CD14-positive monocyte (primary cell): ENCODE results near the gene CCDC73. TPM values are rescaled to one million over a fixed set of nuclear protein-coding genes. Genes with fewer than 3 reads are reported as not detected.

Experiments used
- DNase-seq, 3 donors: peaks; one replicate each; pipeline ENCODE4 v3.0.0-alpha.2; 2011 to 2022
- H2AFZ ChIP-seq: 2 replicates; pipeline ENCODE4 v1.6.0; 2012; ENCODE audit warnings: mild to moderate bottlenecking, low read depth, low read length, inconsistent platforms; ENCODE audit not compliant: insufficient read depth, poor library complexity, severe bottlenecking
- H3K27ac ChIP-seq, 2 donors: 1 replicate in 1 of 2; 2 replicates in 1 of 2; pipeline ENCODE4 v1.5.1; 2012 to 2013; ENCODE audit warnings: low read length in 2 of 2, control low read depth in 1 of 2, inconsistent platforms in 1 of 2, low read depth in 1 of 2, mild to moderate bottlenecking in 1 of 2
- H3K27me3 ChIP-seq, 2 donors: one replicate each; pipeline versions ENCODE4 v1.6.0 to v1.6.1; 2011 to 2013; ENCODE audit warnings: low read length in 2 of 2; ENCODE audit not compliant: control insufficient read depth in 2 of 2, insufficient read depth in 2 of 2
- H3K36me3 ChIP-seq, 2 donors: replicated peaks in 1 of 2; 1 replicate in 1 of 2; 2 replicates in 1 of 2; pipeline versions ENCODE4 v1.5.1 to v1.6.1; 2012 to 2013; ENCODE audit warnings: low read length in 2 of 2, control low read depth in 1 of 2, inconsistent platforms in 1 of 2, mild to moderate bottlenecking in 1 of 2; ENCODE audit not compliant: insufficient read depth in 2 of 2, control insufficient read depth in 1 of 2
- H3K4me1 ChIP-seq, 2 donors: 1 replicate in 1 of 2; 2 replicates in 1 of 2; pipeline versions ENCODE4 v1.5.1 to v1.6.1; 2012 to 2013; ENCODE audit warnings: low read length in 2 of 2, control low read depth in 1 of 2, inconsistent platforms in 1 of 2, mild to moderate bottlenecking in 1 of 2, moderate library complexity in 1 of 2; ENCODE audit not compliant: insufficient read depth in 2 of 2, control insufficient read depth in 1 of 2
- H3K4me2 ChIP-seq: replicated peaks from 2 replicates; pipeline ENCODE3; 2012; ENCODE audit warnings: low read length, moderate library complexity, mild to moderate bottlenecking; ENCODE audit not compliant: poor library complexity, severe bottlenecking; ENCODE audit errors: extremely low read depth
- H3K4me3 ChIP-seq, 3 experiments: fragments of 200-600 bp in 1 of 3; sonication (generic) in 1 of 3; replicated peaks in 1 of 3; 1 replicate in 2 of 3; 2 replicates in 1 of 3; pipeline ENCODE4 v1.5.1; 2011 to 2013; ENCODE audit warnings: low read length in 3 of 3, mild to moderate bottlenecking in 3 of 3, control low read depth in 2 of 3, low read depth in 2 of 3, inconsistent platforms in 1 of 3, moderate library complexity in 1 of 3
- H3K79me2 ChIP-seq: 2 replicates; pipeline ENCODE4 v1.6.0; 2012; ENCODE audit warnings: mild to moderate bottlenecking, control low read depth, inconsistent platforms, low read length, moderate library complexity; ENCODE audit not compliant: insufficient read depth
- H3K9ac ChIP-seq: 2 replicates; pipeline ENCODE4 v1.6.0; 2017; ENCODE audit warnings: low read length, mild to moderate bottlenecking; ENCODE audit not compliant: insufficient read depth, poor library complexity, severe bottlenecking
- H3K9me3 ChIP-seq, 2 donors: replicated peaks in 1 of 2; 1 replicate in 1 of 2; 2 replicates in 1 of 2; pipeline versions ENCODE4 v1.5.1 to v1.6.1; 2012 to 2013; ENCODE audit warnings: low read length in 2 of 2, control low read depth in 1 of 2; ENCODE audit not compliant: control insufficient read depth in 1 of 2, insufficient read depth in 1 of 2
- H4K20me1 ChIP-seq: 2 replicates; pipeline ENCODE4 v1.6.0; 2012; ENCODE audit warnings: mild to moderate bottlenecking, low read length, control low read depth, moderate library complexity; ENCODE audit not compliant: insufficient read depth
- H3K27ac Mint-ChIP-seq, 7 donors: one replicate each; pipeline ENCODE4 v1.8.0; 2020; ENCODE audit warnings: mild to moderate bottlenecking in 7 of 7, mixed read lengths in 7 of 7, moderate library complexity in 6 of 7, inconsistent platforms in 2 of 7
- H3K27me3 Mint-ChIP-seq, 3 donors: one replicate each; pipeline ENCODE4 v1.8.0; 2021 to 2022; ENCODE audit warnings: low read depth in 3 of 3, mild to moderate bottlenecking in 3 of 3, mixed read lengths in 3 of 3, moderate library complexity in 3 of 3, inconsistent platforms in 1 of 3
- H3K36me3 Mint-ChIP-seq, 2 donors: one replicate each; pipeline ENCODE4 v1.8.0; 2020; ENCODE audit warnings: mixed read lengths in 2 of 2, inconsistent platforms in 1 of 2, mild to moderate bottlenecking in 1 of 2
- H3K4me1 Mint-ChIP-seq: one replicate; pipeline ENCODE4 v1.8.0; 2020; ENCODE audit warnings: mild to moderate bottlenecking, mixed read lengths
- H3K4me3 Mint-ChIP-seq, 2 donors: one replicate each; pipeline ENCODE4 v1.8.0; 2020; ENCODE audit warnings: mild to moderate bottlenecking in 2 of 2, mixed read lengths in 2 of 2, moderate library complexity in 1 of 2
- H3K9me3 Mint-ChIP-seq, 7 donors: one replicate each; pipeline ENCODE4 v1.8.0; 2020 to 2022; ENCODE audit warnings: mixed read lengths in 7 of 7, mild to moderate bottlenecking in 6 of 7, moderate library complexity in 6 of 7, inconsistent platforms in 2 of 7
- CTCF ChIP-seq: fragments of 200-600 bp; IDR thresholded peaks from one replicate; pipeline ENCODE4 v1.8.0; 2022; ENCODE audit warnings: antibody characterized with exemption, mild to moderate bottlenecking
- WGBS: methylation state at CpG from one replicate; pipeline ENCODE4 v1.1.5; 2013; ENCODE audit warnings: missing lambda C conversion rate; ENCODE audit not compliant: insufficient coverage; 5-methylcytosine and 5-hydroxymethylcytosine counted together
- intact Hi-C, 2 donors: fragments of 100-400 bp; cut with micrococcal nuclease; formaldehyde crosslinking; loops; one replicate each; pipeline versions ENCODE4 v1.15.0 to v1.15.1; 2023
- polyA plus RNA-seq, 3 donors: library from polyadenylated mRNA; depleted of rRNA in 1 of 3; unstranded in 2 of 3; stranded (reverse) in 1 of 3; fragments of 300-500 nt in 2 of 3; fragments of >200 nt in 1 of 3; fragmentation: Illumina TruSeq in 2 of 3; gene quantifications; 1 replicate in 2 of 3; 2 replicates in 1 of 3; pipeline ENCODE4 v1.2.3, GENCODE V29; 2012 to 2021

The CCDC73 gene
- polyA plus RNA-seq, 3 donors: 0.03 to 0.09 TPM; not detected in 1

DNA sequence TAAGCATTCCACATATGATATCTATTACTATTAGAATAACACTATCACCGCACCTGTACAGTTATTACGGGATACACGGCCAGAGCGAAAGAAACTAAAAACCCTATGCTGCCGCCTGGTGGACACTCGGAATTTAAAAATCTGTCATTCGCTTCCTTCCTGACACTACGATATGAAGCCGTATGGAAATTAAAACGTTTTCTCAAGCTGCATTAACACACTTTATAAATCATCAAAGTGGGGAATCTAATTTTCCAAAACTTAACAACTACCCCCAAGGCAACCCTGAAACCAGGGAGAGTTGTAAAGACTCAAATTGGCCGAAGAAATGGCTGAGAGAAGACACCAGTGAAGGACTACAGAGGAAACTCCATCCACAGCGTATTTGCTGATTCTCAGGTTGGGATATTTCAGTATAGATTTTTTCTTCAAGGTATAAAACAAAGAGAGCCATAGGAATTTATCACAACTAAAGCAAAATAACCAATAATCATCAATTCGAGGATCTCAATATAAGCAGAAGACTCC lies 1.4 kb downstream of the CCDC73 start:
- peak overlapping the region in 1 of 2 donors; percentile 75 for H3K4me3 Mint-ChIP-seq
- intact Hi-C loops: loop anchor here in 1 of 2 donors (2.0 to 5.0 kb wide), 2 partner anchors 42 to 416 kb away; no protein-coding TSS in a partner anchor
- H3K4me3 ChIP-seq: peak overlapping the region in 2 of 3 experiments; percentile 13 to 55

More for the DNA sequence above, 1.4 kb downstream of the CCDC73 start:
- Mint-ChIP-seq H3K27ac (peak overlapping the region in 1 of 7 donors; percentile 23), H3K36me3 (peaks cover 3 to 8% of the 10 kb centered on the region in 2 donors), H3K9me3 (no peaks in the 10 kb centered on the region), H3K4me1 (peaks cover 4% of the 10 kb centered on the region), H3K27me3 (peaks cover 0 to 2% (median 0%) of the 10 kb centered on the region in 3 donors)
- Histone ChIP-seq H3K4me2 (peak overlapping the region; percentile 57), H3K4me1 (peaks cover 7 to 8% of the 10 kb centered on the region in 2 donors), H3K27ac (no peak overlapping the region), H3K36me3 (no peaks in the 10 kb centered on the region), H3K9me3 (no peaks in the 10 kb centered on the region), H4K20me1 (no peaks in the 10 kb centered on the region), H3K27me3 (no peaks in the 10 kb centered on the region), H3K9ac (no peak overlapping the region), H2AFZ (peak overlapping the region; percentile 73), H3K79me2 (no peaks in the 10 kb centered on the region)
- DNase-seq: peak; percentile 21 to 58 (median 33)
- TF ChIP-seq CTCF: peak; percentile 90
- WGBS: 0% methylated on average over 6 of the region's 13 CpGs
